HG02571 (cell line): ENCODE results near the gene ASPDH.
A peak's percentile ranks its signal among the peaks of the same experiment; 100 is the strongest.

ENCODE experiments used
- ATAC-seq: cut with Tn5 transposase; IDR thresholded peaks from one replicate; pipeline ENCODE4 v1.9.1; 2021; ENCODE audit warnings: mild to moderate bottlenecking, moderate library complexity; ENCODE audit not compliant: unreplicated experiment

Gene ASPDH

DNA sequence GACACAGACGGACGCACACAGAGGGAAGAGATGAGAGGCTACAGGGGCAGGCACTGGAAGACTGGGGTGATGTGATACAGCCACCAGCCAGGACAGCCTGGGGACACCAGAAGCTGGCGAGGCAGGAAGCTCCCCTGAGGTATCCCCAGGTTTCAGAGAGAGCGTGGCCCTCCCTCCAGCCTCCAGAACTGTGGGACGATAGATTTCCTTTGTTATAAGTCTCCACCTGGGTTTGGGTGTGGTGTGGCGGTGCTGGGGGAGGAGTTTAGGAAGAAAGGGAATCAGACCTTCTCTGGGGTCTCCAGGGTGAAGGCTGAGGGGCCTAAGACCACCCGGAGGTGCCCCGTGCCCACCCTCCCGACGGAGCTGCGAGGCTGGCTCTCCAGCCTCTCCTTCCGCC, 2.7 kb upstream of the ASPDH start:
- no peak for ATAC-seq

DNA sequence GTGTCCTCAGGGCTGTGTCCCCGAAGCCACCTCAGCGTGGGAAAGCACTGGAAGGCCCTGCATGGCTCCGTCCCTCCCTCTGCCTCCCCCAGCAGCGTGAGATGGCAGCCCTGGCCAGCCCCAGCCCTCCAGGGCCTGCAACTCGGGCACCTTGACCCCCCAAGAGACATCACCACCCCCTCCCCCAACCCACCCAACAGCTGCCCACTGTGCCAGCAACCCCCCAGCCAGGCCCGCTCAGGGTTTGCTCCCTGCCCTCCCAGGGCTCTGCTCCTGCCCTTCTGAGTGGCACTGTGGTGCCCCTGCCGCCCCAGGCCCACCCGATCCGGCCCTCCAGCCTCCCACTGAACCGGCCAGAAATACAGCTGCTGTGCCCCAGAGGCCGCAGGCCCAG, 1.5 kb upstream of the ASPDH start:
- ATAC-seq, result no peak

- ATAC-seq, result no peak
These were observed 844 bp upstream of the ASPDH start for GRCh38 chr19:50514346-50515167.

DNA sequence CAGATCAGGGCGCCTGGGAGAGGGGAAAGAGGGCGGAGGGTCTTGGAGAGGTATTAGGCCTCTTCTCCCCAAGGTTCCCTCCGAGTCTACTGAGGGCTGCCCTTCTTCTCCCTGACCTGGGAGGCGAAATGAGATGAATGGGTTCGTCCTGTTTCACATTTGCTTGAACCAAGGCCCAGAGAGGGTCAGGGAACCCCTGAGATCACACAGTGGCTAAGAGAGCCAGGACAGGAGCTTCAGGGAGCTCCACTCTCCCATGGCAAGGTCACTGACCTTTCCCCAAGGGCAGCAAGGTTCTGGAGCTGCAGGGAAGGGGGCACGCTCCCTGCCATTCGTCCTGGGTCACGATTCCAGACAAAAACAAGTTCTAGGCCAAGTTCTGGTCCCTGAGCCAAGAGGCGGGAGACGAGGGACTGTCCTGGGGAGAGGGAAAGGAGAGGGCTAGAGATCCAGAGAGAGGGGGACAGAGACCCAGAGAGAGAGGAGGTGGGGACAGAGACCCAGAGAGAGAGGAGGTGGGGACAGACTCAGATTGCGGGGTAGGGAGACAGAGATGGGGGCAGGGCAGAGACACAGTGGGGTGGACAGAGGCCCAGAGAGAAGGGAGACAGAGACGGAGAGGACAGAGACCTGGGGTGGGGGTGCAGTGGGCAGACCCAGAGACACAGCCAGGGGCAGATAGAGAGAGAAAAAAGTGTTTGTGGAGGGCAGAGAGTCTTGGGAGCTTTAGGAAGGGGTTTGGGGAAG, 541 bp downstream of the ASPDH start:
- ATAC-seq, result no peak

GRCh38 chr19:50512112-50512998, 1.4 kb downstream of the ASPDH start:
- no peak for ATAC-seq

DNA sequence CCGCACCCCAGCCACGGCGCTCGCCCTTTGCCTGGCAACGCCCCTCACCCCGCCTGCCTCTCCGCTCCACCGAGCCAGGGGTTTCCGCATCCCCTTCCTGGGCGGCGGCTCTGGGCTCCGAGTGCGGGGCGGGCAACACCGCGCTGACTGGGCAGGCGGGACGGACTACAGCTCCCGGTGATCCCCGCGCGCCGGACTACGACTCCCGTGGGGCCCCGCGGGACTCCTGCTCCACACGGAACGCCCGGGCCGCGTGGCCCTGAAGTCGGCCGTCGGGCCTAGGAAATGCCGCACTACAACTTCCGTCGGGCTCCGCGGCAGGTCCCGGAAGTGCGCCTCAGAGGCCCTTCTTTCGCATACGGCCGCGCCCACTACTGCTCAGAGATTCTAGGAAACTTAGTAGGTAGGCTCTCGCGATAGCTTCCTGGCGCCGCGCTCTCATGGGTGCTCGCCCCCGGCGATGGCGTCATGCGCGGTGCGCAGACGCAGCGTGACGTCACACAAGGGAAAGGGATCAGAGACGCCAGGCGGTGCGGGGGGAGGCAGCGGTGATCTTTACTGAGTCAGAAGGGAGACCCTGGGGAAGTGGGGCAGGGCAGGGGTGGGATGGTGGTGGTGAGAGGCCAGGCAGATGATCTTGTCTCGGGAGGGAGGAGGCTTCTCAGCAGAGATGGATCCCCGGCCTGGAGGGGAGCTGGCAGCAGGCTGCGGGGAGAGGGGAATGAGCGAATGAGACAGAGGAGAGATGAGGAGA, 2.5 kb downstream of the ASPDH start, which contains the start of gene JOSD2:
JOSD2 (minus strand) TSS at position 123 of the 754 bp plus-strand sequence. CDS start 760 bp downstream, outside the sequence.
- peak; percentile 82 for ATAC-seq

DNA sequence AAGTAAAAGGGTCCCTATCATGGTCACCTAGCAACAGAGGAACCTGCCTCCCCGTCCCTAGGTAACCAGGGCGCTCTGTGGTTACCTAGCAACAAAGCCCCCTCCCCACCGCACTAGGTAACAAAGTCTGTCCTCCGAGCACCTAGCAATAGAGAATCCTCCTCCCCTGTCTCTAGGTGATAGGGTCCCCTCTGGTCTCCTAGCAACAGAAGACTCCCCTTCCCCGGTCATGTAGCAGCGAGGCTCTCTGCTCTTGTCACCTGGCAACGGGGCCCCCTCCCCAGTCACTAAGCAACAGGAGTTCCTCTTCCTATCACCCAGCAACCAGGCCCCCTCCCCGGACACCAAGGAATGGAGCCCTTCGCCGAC, 3.0 kb downstream of the ASPDH start:
- no peak for ATAC-seq

DNA sequence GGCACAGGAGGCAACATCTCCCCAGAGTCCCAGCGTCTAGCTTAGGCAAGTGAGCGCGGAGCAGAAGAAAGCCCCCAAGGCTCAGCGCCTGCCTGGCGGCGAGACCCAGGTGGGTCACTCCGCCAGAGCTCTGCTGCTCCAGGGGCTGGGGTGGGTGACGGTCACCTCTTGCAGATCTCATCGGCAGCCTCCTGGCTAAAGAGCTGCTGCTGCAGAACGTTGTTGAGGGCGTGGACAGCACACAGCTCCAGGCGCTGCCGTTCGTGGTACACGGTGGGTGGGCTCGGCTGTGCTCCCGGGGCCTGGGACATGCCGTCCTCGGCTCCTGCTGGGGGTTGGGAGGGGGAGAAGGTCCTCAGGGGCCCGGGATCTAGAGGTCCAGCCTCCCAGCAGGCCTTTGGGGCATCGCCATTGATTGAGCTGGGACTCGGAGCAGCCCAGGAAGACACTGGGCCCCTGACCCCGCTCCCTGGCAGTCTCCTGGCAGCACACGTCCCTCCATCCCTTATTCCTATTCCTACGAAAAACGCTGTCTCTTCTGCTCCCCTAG, 3.5 kb downstream of the ASPDH start:
- ATAC-seq, result no peak

- ATAC-seq, result no peak
These were observed 4.3 kb downstream of the ASPDH start for GRCh38 chr19:50509366-50509765.

DNA sequence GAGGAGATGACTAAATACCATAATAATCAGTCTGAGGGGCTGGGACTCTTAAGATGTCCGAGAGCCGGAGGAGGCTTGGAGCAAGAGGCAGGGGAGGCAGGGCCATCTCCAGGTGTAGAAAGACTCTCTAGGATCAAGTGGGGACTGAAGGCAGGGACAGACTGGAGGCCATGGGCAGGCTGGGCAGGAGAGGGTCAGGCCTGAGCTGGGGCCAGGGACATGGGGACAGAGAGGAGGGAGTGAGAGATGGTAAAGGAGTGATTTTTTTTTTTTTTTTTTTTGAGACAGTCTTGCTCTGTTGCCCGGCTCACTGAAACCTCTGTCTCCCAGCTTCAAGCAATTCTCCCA, 4.9 kb downstream of the ASPDH start:
- no peak for ATAC-seq

DNA sequence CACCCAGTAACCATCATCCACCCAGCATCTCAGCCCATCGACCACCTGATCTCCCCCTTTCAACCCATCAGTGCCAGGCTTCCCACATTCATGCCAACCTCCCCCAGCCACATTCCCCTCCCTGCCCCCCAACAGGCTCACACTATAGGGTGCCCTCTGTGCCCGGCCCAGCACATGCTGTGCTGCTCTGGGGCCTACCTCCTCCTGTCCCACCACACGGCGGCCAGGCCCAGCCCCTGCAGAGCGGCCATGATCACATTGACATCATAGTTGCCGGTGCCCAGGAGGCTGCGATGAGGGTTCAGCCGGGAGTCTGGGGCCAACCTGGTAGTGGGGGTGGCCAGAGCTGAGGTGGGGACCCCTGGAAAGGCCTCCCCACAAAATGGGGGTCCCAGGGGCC, 6.3 kb downstream of the ASPDH start:
- no peak for ATAC-seq

DNA sequence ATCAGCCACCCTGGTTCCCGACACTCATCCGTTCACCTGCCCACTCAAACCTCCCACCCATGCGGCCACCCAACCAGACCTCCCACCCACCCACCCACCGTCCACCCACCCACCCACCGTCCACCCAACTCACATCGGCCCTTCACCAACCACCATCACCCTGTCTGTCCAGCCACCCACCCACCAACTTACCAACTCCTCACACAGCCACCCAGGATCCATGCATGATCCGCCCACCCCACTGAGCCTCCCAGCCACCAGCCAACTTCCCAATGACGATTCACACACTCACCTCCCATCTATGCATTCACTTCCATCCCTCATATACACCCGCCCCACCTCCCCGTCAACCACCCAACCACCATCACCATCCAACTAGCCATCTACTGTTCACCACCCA, 7.0 kb downstream of the ASPDH start:
- no peak for ATAC-seq

DNA sequence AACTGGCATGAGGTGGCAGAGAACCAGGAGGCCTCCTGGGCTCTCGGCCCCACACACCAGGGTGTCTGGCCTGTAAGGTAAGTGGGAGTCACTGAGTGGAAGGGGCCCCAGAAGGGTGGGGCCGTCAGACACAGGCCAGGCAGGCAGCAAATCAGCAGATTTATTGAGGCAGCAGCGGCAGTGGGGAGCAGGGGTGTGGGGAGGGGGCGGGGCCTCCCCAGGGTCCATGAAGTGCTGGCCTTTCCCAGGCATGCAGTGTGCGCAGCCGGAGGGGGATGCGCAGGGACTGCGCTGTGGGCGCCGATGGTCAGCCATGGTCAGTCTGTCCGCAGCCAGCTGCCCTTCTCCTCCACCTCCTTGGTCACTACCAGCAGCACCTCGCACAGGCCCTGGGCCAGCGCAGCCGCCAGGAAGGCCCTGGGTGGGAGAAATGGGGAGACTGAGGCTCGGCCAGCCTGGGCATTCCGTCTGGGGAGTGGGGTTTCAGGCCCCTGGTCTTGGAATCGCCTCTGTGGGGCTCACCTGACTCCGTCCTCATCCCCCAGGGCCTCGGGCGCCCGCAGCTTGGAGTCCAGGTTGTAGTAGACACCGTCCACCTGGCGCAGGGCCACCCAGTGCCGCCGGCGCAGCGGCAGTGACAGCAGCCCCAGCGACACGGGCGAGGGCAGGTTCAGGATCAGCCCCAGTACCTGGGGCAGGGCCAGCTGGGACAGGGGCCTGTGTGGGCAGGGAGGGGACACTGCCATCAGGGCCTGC, 7.7 kb downstream of the ASPDH start:
- ATAC-seq, result no peak

DNA sequence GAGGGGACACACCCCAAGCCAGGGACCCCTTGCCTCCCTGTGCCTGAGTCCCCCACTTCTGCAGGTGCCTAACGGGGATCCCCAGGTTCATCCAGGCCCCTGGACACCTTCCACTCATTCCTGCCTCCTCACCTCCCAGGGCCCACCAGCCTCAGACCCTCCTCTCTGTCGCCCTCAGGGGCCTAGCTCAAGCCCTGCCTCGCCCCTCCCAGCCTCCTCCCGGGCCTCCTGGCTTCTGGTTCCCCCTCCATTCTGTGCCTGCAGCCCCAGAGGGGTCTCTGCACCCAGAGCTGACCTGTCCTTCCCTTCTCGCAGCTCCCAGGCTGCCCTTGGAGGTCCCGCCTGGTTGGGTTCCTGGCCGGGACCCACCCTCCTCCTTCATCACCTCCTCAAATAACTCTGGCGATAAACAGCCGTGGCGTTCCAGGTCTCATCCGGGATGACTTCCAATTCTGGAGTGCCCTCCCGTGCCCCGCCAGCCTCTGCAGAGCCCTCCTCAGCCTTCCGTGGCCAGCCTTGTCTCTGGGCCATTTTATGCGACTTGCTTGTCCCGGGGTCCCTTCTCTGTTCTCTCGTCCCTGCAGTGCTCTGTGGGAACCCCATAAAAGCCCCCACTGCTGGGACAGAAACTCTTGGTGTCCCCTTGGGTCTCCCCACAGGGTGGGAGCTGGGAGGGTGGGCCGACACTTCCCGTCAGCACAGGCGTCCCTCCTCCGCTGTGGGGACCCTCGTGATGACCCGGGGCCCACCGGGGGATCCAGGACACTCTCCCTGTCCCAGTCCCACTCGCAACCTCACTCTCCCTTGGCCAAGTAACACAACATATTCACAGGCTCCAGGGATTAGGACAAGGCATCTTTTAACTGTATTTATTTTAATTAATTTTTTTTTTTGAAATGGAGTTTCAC, 11.9 kb downstream of the ASPDH start:
- ATAC-seq, result no peak

DNA sequence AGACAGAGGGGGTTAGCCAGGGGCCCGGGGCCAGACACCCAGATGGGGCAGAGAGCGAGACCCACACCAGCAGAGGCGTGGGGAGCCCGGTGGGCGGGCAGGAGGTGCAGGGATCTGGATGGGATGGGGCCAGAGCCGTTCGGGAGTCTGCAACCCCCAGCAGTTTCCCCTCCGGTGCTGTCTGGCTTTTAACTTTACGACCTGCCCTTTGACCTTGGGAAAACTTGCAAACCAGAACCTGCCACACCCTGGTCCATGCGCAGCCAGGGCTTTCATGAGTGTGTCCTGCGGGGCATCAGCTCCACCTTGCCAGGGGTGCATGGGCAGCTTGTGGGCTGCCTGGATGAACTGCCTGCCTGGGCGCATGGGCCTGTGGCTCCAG, 12.5 kb downstream of the ASPDH start:
- ATAC-seq, result no peak

DNA sequence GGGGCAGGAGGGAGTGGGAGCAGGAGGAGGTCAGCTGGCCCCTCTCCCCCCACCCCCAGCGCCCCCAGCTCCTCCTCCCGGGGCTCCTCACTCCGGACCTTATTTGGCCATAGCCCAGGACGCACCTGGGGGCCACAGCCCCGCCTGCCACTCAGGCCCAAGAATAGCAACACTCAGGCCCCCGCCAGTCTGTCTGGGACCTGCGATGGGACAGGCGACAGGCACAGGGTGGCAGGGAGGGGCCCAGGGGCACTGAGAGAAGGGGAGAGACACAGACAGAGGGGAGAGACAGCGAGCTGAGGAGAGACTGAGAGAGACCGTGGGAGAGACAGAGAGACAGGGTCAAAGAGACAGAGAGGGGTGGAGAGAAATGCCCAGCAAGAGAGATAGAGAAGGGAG, 13.0 kb downstream of the ASPDH start:
- no peak for ATAC-seq

DNA sequence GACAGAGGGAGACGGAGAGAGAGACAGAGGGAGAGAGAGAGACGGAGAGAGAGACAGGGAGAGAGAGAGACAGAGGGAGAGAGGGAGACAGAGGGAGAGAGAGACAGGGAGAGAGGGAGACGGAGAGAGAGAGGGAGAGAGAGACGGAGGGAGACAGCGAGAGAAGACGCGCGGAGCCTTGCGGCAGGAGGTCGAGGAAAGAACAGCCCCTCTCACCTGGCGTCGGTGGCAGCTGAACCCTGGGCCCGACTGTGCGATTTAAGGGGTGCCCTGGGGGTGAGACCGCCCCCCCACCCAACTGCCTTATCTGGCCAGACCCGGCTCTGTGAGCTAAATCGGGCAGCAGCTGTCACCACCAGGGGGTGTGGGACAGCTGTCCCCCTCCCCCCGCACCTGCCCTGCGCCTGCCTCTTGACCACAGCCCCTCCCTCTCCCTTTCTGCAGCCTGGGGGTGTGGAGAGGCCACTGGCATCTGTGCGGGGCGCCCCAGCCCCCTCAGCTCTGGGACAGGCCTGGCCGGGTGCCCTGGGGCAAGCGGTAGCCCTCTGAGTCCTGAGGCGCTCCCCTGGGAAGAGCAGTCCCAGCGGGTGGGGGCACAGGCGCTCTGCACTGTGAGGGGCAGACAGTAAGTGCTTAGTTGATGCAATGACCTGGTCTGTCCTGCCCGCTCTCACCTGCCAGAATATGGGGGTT, 13.5 kb downstream of the ASPDH start:
- ATAC-seq, result no peak
